Left ventricle myocardium inferior (tissue), 1 donor: ENCODE results near the gene TP63. TPM values are rescaled to one million over a fixed set of nuclear protein-coding genes. Genes with fewer than 3 reads are reported as not detected.

Source experiments
- DNase-seq: peaks from one replicate; pipeline ENCODE4 v3.0.0-alpha.2; 2020
- H3K27ac ChIP-seq: fragments of 200-600 bp; replicated peaks from 2 replicates; pipeline ENCODE4 v1.8.0; 2021
- H3K27me3 ChIP-seq: fragments of 200-600 bp; 2 replicates; pipeline ENCODE4 v1.8.0; 2021; ENCODE audit warnings: low read depth
- H3K36me3 ChIP-seq: fragments of 200-600 bp; 2 replicates; pipeline ENCODE4 v1.8.0; 2021
- H3K4me1 ChIP-seq: fragments of 200-600 bp; 2 replicates; pipeline ENCODE4 v1.8.0; 2021
- H3K4me3 ChIP-seq: fragments of 200-600 bp; 2 replicates; pipeline ENCODE4 v1.8.0; 2021; ENCODE audit warnings: mild to moderate bottlenecking, moderate library complexity
- H3K9me3 ChIP-seq: fragments of 200-600 bp; replicated peaks from 2 replicates; pipeline ENCODE4 v1.8.0; 2021
- intact Hi-C: fragments of 100-400 bp; cut with micrococcal nuclease; formaldehyde crosslinking; loops from one replicate; pipeline ENCODE4 v1.11.0; 2022
- total RNA-seq: library from RNA; stranded (reverse); fragmentation: NEBNext Ultra II Directional; extraction: Animal tissue kit (Norgen Biotek cat#: 25700); gene quantifications from one replicate; pipeline ENCODE4 v1.2.1, GENCODE V29; 2021
- TF ChIP-seq, protein P1 (sequence below): fragments of 200-600 bp; IDR thresholded peaks from 2 replicates; pipeline ENCODE4 v1.8.0; 2021; ENCODE audit warnings: antibody characterized with exemption, mild to moderate bottlenecking, borderline replicate concordance
- donor health status: DM: no; HTN: yes; CAD: no; lungs with severe emphysema.

The TP63 gene
- total RNA-seq, 1 donor from 2014 or later = 0.14 TPM

DNA sequence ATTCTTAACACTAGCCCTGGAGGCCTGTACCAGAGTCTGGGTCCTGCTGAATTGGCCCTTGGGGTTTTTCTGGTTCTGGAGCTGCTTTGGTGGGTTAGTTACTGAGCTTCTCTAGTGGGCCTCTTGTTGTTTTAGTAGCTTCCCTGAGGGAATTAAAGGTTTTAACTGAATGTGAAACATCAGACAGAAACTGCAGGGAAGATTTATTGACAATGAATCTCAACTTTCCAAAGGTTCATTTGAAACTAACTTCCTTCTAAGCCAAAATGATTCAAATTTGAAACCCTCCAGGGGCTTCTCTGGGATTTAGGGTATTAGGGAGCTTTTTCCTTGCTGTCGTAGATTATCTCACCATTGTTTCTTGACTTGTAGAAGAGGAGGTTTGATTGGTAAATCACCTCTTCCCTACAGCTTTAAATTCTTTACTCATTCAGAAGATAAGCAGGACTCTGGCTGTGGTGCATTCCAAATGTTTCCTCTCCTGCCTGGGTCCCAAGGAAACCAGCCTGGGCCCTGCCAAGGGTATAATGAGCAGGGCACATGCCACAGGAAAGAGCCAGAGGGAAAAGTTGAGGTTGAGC, 71.0 kb downstream of the TP63 start:
- TF ChIP-seq, protein P1, sequence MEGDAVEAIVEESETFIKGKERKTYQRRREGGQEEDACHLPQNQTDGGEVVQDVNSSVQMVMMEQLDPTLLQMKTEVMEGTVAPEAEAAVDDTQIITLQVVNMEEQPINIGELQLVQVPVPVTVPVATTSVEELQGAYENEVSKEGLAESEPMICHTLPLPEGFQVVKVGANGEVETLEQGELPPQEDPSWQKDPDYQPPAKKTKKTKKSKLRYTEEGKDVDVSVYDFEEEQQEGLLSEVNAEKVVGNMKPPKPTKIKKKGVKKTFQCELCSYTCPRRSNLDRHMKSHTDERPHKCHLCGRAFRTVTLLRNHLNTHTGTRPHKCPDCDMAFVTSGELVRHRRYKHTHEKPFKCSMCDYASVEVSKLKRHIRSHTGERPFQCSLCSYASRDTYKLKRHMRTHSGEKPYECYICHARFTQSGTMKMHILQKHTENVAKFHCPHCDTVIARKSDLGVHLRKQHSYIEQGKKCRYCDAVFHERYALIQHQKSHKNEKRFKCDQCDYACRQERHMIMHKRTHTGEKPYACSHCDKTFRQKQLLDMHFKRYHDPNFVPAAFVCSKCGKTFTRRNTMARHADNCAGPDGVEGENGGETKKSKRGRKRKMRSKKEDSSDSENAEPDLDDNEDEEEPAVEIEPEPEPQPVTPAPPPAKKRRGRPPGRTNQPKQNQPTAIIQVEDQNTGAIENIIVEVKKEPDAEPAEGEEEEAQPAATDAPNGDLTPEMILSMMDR = no peak
- intact Hi-C loops = no loop called here
- H3K27ac ChIP-seq = no peak overlapping the region

DNA sequence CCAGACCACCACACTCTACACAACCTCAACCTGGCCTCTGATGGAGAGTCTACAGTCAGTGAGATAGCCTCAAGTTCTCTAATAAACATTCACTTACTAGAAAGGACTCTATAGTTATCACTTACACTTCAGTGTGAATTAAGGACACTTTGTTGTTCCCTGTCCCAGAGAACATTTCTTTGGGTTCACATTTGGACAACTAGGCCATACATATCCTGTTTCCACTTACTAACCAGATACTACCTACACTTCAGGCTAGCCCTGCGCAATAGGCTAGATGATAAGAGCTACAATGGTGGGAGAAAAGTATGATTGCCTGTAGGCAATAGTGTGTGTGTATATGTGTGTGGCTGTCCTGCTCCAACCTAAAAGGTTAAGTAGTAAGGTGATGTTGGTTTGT, 72.7 kb downstream of the TP63 start:
- no peaks in the 10 kb centered on the region for H3K36me3 ChIP-seq
- no peaks in the 10 kb centered on the region for H3K9me3 ChIP-seq
- intact Hi-C loops = no loop called here
- H3K27me3 ChIP-seq = no peaks in the 10 kb centered on the region
- no peak overlapping the region for H3K4me3 ChIP-seq
- TF ChIP-seq, protein P1 = no peak
- H3K4me1 ChIP-seq = no peaks in the 10 kb centered on the region
- DNase-seq = no peak
- H3K27ac ChIP-seq = no peak overlapping the region

More for the DNA sequence above, 71.0 kb downstream of the TP63 start:
- H3K4me3 ChIP-seq = no peak overlapping the region
- H3K27me3 ChIP-seq = peaks cover 7% of the 10 kb centered on the region
- no peaks in the 10 kb centered on the region for H3K36me3 ChIP-seq
- H3K4me1 ChIP-seq = no peaks in the 10 kb centered on the region
- no peaks in the 10 kb centered on the region for H3K9me3 ChIP-seq
- DNase-seq = no peak

DNA sequence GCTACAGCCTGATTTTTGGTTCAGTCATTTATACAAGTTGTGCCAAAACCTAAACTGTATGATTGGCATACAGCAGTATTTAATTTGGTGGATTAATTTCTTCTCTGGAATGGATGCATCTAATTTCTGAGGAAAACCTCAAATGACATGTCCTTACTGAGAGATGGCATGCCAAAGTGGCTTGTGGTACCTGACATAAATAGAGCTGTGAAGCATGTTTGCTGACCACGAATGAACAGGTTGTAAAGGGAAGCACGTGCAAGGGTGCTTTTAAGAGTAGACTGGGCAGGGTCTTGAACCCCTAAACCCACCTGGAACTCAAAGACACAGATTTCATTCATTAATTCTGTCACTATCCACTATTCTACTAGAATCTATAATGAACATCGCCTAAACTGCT, 77.2 kb downstream of the TP63 start:
- Histone ChIP-seq H3K9me3 (no peaks in the 10 kb centered on the region), H3K36me3 (no peaks in the 10 kb centered on the region), H3K27ac (no peak overlapping the region), H3K4me1 (peaks cover 13% of the 10 kb centered on the region), H3K27me3 (no peaks in the 10 kb centered on the region), H3K4me3 (no peak overlapping the region)
- intact Hi-C loops = no loop called here
- DNase-seq = no peak
- TF ChIP-seq, protein P1 = no peak

DNA sequence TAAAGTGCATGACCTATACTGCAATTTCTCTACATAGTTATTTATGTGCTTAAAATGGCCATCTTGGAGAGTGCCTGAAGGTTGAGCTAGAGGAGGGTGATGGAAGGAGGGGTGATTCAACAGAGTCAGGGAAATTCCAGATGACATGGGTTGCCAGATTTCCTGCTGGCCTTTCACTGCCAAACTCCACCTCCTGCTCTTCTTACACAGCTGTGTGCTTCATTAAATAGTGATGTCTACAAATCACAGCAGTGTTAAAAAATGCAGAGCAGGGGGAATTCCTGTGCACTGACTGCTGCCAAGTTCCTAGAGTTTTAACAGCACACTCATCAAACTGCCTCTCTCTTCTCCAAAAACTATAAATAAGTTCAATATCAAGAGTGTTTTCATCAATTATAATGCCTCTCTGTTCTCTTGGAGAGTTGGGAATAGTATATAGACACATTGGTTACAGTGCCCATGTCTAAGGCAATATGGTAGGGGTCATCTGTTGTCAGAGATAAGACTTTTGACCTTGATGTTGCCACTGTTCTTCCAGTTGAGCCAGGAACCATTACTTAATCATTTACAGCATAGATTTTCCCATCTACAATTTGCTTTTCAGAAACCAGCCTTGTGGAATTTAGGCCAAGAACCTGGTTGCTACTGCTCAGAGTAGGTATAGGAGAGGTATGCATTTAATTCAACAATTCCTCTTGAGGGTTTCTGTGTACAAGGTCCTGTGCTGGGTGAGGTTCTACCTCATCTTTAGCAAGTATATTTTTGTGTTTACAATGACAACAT, 79.6 kb downstream of the TP63 start:
- no peak for DNase-seq
- Histone ChIP-seq H3K36me3 (no peaks in the 10 kb centered on the region), H3K27me3 (no peaks in the 10 kb centered on the region), H3K4me1 (peaks cover 13% of the 10 kb centered on the region), H3K4me3 (no peak overlapping the region), H3K9me3 (no peaks in the 10 kb centered on the region), H3K27ac (no peak overlapping the region)
- TF ChIP-seq, protein P1 = no peak
- intact Hi-C loops = no loop called here

DNA sequence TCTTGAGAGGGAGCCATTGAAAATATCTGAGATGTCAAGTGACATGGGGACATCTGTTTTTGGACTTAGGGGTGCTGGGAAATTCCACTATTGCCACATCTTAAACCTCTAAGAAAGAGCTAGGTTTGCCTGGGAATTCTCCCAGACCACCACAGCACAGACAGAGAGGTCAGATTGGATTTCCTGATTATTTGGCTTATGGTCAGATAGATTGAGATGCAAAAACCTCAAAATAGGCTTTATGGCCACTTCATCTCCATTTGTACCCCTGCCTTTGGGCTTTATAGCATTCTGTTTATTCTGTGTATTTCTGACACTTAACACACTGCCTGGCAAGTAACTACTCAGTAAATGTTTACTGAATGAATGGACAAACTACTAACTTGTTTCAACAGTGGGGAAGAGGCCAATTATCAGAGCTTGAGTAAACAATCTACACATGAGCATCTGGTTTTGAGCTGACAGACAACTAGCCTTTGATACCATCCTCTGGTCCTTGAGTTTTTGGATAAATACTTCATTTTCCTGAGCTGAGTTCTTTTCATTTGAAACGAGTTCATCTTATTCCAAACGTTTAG, 81.8 kb downstream of the TP63 start:
- TF ChIP-seq, protein P1 = no peak
- H3K4me1 ChIP-seq = peaks cover 13% of the 10 kb centered on the region
- H3K27me3 ChIP-seq = no peaks in the 10 kb centered on the region
- no peaks in the 10 kb centered on the region for H3K9me3 ChIP-seq
- H3K36me3 ChIP-seq = no peaks in the 10 kb centered on the region
- H3K4me3 ChIP-seq = no peak overlapping the region
- no peak overlapping the region for H3K27ac ChIP-seq
- DNase-seq = no peak
- intact Hi-C loops = no loop called here
